ENCODE results near the gene CNOT2. TPM values are rescaled to one million over a fixed set of nuclear protein-coding genes. Genes with fewer than 3 reads are reported as not detected.
"Not testable (repeated sequence)": the region's sequence is repeated elsewhere in the genome, so short reads cannot be mapped to it uniquely, and the experiment has no call there.

The CNOT2 gene
- total RNA-seq, 1 donor from 2014 or later: 250 TPM

- no peak for DNase-seq (ENCODE audit: low read depth)
Measured at GRCh38 chr12:70365398-70365647, 122.1 kb downstream of the CNOT2 start.

DNA sequence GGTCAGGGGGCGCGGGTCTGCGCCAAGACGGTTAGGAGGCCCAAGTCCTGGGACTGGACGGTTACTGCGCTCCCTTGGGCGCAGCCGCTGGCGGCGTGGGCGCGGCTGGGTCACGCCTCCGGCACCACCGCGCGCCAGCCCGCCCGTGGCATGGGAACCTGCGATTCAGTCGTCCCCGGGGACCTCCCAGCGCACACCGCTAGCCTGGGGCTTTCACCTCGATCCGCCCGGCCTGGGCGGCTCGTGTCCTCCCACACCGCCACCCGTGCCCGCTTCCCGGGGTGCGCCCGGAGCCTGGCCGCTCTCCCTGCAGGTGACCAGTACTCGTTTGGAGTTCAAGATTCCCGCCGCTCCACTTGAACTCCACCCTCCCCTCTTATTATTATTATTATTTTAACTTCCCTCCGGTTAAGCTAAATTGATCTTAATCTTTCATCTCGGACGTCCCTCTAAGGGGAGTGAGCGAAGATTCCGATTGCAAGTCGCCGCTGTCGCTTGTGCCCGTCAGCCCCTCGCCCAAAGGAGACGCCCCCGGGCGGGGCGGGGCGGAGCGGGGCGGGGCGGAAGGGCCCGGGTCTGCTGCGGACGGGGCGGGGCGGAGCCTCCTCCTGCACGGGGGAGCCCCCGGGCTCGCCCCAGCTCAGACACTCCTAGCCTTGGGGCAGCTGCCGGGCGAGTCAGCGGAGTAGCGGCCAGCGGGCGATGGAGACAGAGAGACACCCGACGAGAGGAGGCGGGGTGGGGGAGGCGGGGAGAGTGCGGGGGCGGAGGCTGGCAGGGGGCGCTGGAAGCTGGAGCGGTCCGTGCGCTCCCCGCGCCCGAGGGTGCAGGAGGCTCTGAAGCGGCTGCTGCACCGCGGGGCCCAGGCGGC is 122.7 kb downstream of the CNOT2 start, which contains the start of gene KCNMB4:
KCNMB4 (plus strand) TSS at position 643 of the 871 bp plus-strand sequence. CDS start 445 bp downstream, outside the sequence.
- DNase-seq (ENCODE audit: low read depth): no peak

GRCh38 chr12:70366581-70367257 is 123.5 kb downstream of the CNOT2 start:
- no peak for DNase-seq (ENCODE audit: low read depth)

- DNase-seq (ENCODE audit: low read depth): no peak
Measured at GRCh38 chr12:70367258-70368141, 124.3 kb downstream of the CNOT2 start.

- no peak for DNase-seq (ENCODE audit: low read depth)
Measured at GRCh38 chr12:70372881-70373280, 129.6 kb downstream of the CNOT2 start.

DNA sequence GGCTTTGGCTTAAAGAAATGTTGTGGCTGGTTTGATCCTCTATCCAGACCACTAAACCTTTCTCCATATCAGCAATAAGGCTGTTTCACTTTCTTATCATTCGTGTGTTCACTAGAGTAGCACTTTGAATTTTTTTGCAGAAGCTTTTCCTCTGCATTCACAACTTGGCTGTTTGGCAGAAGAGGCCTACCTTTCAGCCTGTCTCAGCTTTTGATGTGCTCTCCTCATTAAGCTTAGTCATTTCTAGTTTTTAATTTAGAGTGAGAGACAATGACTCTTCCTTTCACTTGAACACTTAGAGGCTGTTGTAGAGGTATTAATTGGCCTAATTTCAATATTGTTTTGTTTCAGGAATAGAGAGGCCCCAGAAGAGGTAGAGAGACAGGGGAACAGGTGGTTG is 136.6 kb downstream of the CNOT2 start:
- no peak for DNase-seq (ENCODE audit: low read depth)

- no peak for DNase-seq (ENCODE audit: low read depth)
Measured at GRCh38 chr12:70383484-70383883, 140.3 kb downstream of the CNOT2 start.

- no peak for DNase-seq (ENCODE audit: low read depth)
Measured at GRCh38 chr12:70383886-70384285, 140.7 kb downstream of the CNOT2 start.

DNA sequence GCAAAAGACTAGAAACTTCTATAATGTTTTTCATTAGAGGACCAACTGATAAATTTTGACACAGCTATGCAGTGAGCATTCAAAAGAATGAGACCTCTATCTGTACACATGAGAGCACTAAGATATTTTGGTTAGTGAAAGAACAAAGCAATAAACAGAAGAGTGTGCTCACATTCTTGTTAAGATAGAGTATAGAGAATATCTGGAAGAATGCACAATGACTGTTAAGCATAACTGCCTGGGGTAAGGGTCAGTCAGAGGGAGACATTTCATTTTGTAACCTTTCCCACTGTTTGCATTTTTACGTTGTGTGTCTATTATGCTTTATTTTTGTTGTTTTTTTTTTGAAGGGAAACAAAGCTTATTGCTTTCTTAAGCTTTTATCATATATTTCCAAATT is 143.5 kb downstream of the CNOT2 start:
- no peak for DNase-seq (ENCODE audit: low read depth)

DNA sequence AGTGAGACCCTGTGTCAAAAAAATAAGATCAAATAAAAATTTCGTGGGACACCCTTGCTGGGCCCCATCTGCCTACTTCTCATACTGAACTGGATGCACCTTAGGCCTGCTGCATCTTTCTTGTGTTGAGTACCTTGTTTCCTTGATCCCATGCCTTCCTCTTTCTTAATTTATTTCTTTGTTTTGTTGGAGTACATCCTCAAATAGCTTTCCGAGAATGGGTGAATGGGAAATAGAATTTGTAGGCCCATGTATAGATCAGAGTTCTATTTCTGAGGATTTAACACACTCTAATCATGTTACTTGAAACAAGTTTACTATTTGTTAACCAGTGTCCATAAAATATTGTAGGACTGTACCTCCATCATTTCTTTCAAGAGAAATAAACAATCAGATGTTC is 146.4 kb downstream of the CNOT2 start:
- DNase-seq (ENCODE audit: low read depth): no peak

DNA sequence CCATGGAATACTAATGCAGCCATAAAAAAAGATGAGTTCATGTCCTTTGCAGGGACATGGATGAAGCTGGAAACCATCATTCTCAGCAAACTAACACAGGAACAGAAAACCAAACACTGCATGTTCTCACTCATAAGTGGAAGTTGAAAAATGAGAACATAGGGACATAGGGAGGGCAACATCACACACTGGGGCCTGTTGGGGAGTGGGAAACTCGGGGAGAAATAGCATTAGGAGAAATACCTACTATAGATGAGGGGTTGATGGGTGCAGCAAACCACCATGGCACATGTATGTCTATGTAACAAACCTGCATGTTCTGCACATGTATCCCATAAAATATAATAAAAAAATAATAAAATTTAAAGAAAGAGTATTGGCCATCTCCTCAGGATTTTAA is 149.4 kb downstream of the CNOT2 start:
- not testable (repeated sequence) for DNase-seq (ENCODE audit: low read depth)

GRCh38 chr12:70393787-70394499 is 150.7 kb downstream of the CNOT2 start:
- peak; percentile 35 for DNase-seq (ENCODE audit: low read depth)

DNA sequence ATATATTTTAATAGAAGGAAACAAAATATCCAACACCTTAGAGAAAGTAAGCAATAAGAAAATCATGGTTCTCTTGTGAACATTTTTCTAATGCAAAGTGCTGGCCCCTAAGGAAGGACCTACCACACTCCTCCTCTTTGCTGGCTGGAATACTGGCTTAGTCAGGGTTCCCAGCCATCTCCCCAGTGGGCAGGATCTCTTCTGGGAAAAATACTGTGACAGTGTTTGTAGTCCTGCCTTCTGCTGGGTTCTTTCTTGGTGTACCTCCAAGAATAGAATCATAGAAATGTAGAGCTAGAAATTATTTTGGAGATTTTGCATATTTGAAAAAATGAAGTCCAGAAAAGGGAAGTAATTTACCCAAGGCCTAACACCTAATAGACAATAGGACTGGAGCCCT is 154.8 kb downstream of the CNOT2 start:
- no peak for DNase-seq (ENCODE audit: low read depth)

DNA sequence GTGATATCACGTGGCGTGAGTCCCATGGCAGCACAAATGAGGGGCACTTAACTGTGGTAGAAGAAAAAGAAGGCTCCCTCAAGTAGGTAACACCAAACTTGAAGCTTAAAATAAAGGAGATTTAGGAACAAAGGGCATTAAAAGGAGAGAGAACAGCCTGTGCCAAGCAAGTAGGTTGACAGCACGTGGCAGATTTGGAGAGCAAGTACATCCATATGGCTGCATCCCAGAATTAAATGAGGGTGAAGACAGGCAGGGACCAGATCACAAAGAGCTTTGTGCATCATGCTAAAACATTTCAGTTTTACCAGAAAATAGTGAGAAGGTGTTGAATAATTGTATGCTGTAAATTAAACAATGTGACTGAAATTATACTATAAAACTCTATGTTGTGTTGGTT is 155.6 kb downstream of the CNOT2 start:
- DNase-seq (ENCODE audit: low read depth): no peak

DNA sequence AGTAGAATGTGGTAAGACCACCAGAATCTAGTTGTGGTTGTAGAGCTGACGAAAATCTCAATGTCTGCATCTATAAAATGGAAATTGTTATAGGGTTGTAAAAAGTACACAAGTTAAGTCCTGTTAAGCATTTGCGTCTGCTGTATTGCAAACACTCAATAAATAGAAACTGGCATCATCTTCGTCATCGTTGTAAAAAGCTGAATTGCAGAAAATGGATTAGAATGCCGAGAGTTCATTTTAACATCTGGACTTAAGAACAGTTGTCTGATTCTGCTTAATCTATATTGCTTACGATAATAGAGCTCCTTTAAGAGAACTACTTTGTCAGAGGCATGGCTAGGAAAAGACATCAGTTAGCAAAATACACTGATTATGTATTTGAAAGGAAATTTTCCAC is 156.1 kb downstream of the CNOT2 start:
- DNase-seq (ENCODE audit: low read depth): no peak

DNA sequence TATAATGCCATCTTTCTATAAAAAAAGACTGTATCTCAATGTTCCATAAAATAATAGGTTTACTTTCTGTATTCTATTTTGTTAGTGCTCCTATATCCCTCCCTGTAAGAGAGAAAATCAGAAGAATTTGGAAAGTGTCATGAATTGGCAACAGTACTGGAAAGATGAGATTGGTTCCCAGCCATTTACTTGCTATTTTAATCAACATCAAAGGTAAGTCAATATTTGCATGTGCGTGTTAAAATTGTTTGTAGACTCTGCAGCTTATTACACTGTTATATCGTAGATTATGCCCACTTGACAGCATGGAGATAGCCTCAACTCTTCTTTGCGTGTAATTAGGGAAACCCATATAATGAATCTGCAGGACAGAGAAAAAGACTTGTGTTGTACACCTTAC is 156.9 kb downstream of the CNOT2 start:
- DNase-seq (ENCODE audit: low read depth): no peak

- DNase-seq (ENCODE audit: low read depth): no peak
Measured at GRCh38 chr12:70402597-70402996, 159.4 kb downstream of the CNOT2 start.

DNA sequence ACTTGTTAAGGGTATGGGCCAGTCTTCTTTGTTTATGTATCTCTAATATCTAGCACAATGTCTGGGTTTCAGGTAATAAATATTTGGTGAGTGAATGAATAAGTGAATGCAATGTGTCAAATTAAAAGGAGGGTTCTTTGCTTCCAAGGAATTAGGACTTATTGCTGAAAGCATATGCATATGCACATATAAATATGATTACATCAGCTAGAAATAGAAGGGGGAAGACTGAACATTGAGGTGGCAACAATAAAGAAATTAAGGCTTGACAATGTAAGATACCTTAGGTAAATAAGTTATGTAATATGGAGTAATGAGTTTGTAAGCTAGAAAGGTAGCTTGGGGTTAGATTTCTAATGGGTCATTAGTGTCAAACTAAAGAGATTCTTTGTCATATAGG is 160.6 kb downstream of the CNOT2 start:
- no peak for DNase-seq (ENCODE audit: low read depth)
